Liver (tissue), 9 donors: Measurements from ENCODE around the gene LRPPRC. TPM values are rescaled to one million over a fixed set of nuclear protein-coding genes. Genes with fewer than 3 reads are reported as not detected.

Experiments
- DNase-seq: peaks from one replicate; pipeline ENCODE4 v3.0.0-alpha.2; 2017; ENCODE audit warnings: low spot score
- H3K27ac ChIP-seq, 2 donors: one replicate each; pipeline ENCODE4 v1.7.0; 2013; ENCODE audit warnings: inconsistent platforms in 2 of 2, low read length in 2 of 2, control low read depth in 1 of 2, low read depth in 1 of 2, mild to moderate bottlenecking in 1 of 2
- H3K27me3 ChIP-seq, 4 donors: one replicate each; pipeline versions ENCODE4 v1.6.1 to v1.7.0; 2013; ENCODE audit warnings: low read length in 3 of 4, inconsistent platforms in 1 of 4, mild to moderate bottlenecking in 1 of 4, moderate library complexity in 1 of 4; ENCODE audit not compliant: control insufficient read depth in 4 of 4, insufficient read depth in 4 of 4
- H3K36me3 ChIP-seq, 4 donors: one replicate each; pipeline versions ENCODE4 v1.6.1 to v1.7.0; 2013; ENCODE audit warnings: low read length in 3 of 4, mild to moderate bottlenecking in 3 of 4, low read depth in 1 of 4, moderate library complexity in 1 of 4; ENCODE audit not compliant: control insufficient read depth in 4 of 4, insufficient read depth in 3 of 4
- H3K4me1 ChIP-seq, 4 donors: one replicate each; pipeline versions ENCODE4 v1.6.1 to v1.7.0; 2013; ENCODE audit warnings: low read length in 3 of 4, mild to moderate bottlenecking in 3 of 4, moderate library complexity in 1 of 4; ENCODE audit not compliant: control insufficient read depth in 4 of 4, insufficient read depth in 4 of 4
- H3K4me3 ChIP-seq, 3 donors: one replicate each; pipeline versions ENCODE4 v1.6.1 to v1.7.0; 2013; ENCODE audit warnings: low read length in 3 of 3, control low read depth in 1 of 3, low read depth in 1 of 3, mild to moderate bottlenecking in 1 of 3
- H3K9ac ChIP-seq, 2 donors: one replicate each; pipeline ENCODE4 v1.7.0; 2013; ENCODE audit warnings: low read length in 2 of 2, mild to moderate bottlenecking in 2 of 2, moderate library complexity in 2 of 2, control low read depth in 1 of 2, low read depth in 1 of 2
- H3K9me3 ChIP-seq, 4 donors: one replicate each; pipeline versions ENCODE4 v1.6.1 to v1.7.0; 2013; ENCODE audit warnings: low read length in 3 of 4; ENCODE audit not compliant: control insufficient read depth in 4 of 4
- CTCF ChIP-seq: fragments of 150-350 bp; IDR thresholded peaks from 2 replicates; pipeline ENCODE4 v1.5.1; 2017; ENCODE audit warnings: improper control_type of control experiment, low read depth, low read length; ENCODE audit not compliant: missing input control
- EGR1 ChIP-seq, 2 donors: IDR thresholded peaks; 2 replicates each; pipeline ENCODE4 v1.6.1; 2016 to 2018; ENCODE audit warnings: antibody characterized with exemption in 2 of 2, low read depth in 2 of 2
- FOXA1 ChIP-seq: IDR thresholded peaks from 2 replicates; pipeline ENCODE4 v1.6.1; 2016; ENCODE audit warnings: antibody characterized with exemption
- HNF4G ChIP-seq: IDR thresholded peaks from 2 replicates; pipeline ENCODE4 v1.6.1; 2016; ENCODE audit warnings: antibody characterized with exemption
- JUND ChIP-seq, 2 donors: IDR thresholded peaks; 2 replicates each; pipeline ENCODE4 v1.6.1; 2016; ENCODE audit warnings: antibody characterized with exemption in 2 of 2
- NR2F2 ChIP-seq: IDR thresholded peaks from 2 replicates; pipeline ENCODE4 v1.6.1; 2016; ENCODE audit warnings: antibody characterized with exemption
- SP1 ChIP-seq: IDR thresholded peaks from 2 replicates; pipeline ENCODE4 v1.6.1; 2018; ENCODE audit warnings: antibody characterized with exemption, mild to moderate bottlenecking
- TAF1 ChIP-seq: conservative IDR thresholded peaks from 2 replicates; pipeline ENCODE4 v1.6.1; 2016; ENCODE audit warnings: antibody characterized with exemption, mild to moderate bottlenecking
- ZBTB33 ChIP-seq: IDR thresholded peaks from 2 replicates; pipeline ENCODE4 v1.6.1; 2016; ENCODE audit warnings: antibody characterized with exemption
- WGBS: extraction: QIAGEN DNeasy Blood & Tissue Kit; methylation state at CpG from one replicate; pipeline ENCODE4 v1.1.7; 2013; 5-methylcytosine and 5-hydroxymethylcytosine counted together
- polyA plus RNA-seq, 2 donors: library from polyadenylated mRNA; stranded (reverse) in 1 of 2; unstranded in 1 of 2; fragments of 200-250 nt in 1 of 2; fragments of >200 nt in 1 of 2; fragmentation: Nextera tagmentation in 1 of 2; extraction: Ambion mirVana in 1 of 2; gene quantifications; one replicate each; pipeline versions ENCODE4 v1.2.1 to v1.2.3, GENCODE V29; 2013 to 2015
- total RNA-seq, 2 donors: library from RNA; depleted of rRNA; stranded (reverse); fragments of >200 nt; gene quantifications; one replicate each; pipeline ENCODE4 v1.2.3, GENCODE V29; 2014
- TF ChIP-seq, protein P1 (sequence below): IDR thresholded peaks from 2 replicates; pipeline ENCODE4 v1.6.1; 2016; ENCODE audit warnings: antibody characterized with exemption, mild to moderate bottlenecking
- donor health status: healthy.
- donor health status: healthy.
- donor health status: healthy.
- donor health status: healthy.
- donor health status: healthy.

Gene LRPPRC
- total and polyA plus RNA-seq, 4 donors: 24.5 to 62.3 (median 34.4) TPM

GRCh38 chr2:43977677-43978375 lies 18.0 kb downstream of the LRPPRC start:
- Histone ChIP-seq H3K27ac (no peak overlapping the region), H3K9me3 (no peaks in the 10 kb centered on the region), H3K9ac (no peak overlapping the region), H3K36me3 (peaks cover 2 to 53% (median 47%) of the 10 kb centered on the region in 4 donors), H3K27me3 (no peaks in the 10 kb centered on the region), H3K4me3 (no peak overlapping the region), H3K4me1 (no peaks in the 10 kb centered on the region)
- no peak for DNase-seq
- no peak for TF ChIP-seq CTCF
- TF ChIP-seq NR2F2: no peak

- DNase-seq: no peak
- H3K36me3 ChIP-seq: peaks cover 8 to 66% (median 35%) of the 10 kb centered on the region in 4 donors
- no peaks in the 10 kb centered on the region for H3K27me3 ChIP-seq
- H3K9ac ChIP-seq: no peak overlapping the region
- TF ChIP-seq ZBTB33 (no peak), TAF1 (no peak), JUND (IDR thresholded peaks at IDR 0.05) (no peak), FOXA1 (no peak)
- no peaks in the 10 kb centered on the region for H3K4me1 ChIP-seq
- no peak overlapping the region for H3K4me3 ChIP-seq
- H3K9me3 ChIP-seq: no peaks in the 10 kb centered on the region
- H3K27ac ChIP-seq: no peak overlapping the region
Observed at GRCh38 chr2:43960921-43961320, 34.9 kb downstream of the LRPPRC start.

DNA sequence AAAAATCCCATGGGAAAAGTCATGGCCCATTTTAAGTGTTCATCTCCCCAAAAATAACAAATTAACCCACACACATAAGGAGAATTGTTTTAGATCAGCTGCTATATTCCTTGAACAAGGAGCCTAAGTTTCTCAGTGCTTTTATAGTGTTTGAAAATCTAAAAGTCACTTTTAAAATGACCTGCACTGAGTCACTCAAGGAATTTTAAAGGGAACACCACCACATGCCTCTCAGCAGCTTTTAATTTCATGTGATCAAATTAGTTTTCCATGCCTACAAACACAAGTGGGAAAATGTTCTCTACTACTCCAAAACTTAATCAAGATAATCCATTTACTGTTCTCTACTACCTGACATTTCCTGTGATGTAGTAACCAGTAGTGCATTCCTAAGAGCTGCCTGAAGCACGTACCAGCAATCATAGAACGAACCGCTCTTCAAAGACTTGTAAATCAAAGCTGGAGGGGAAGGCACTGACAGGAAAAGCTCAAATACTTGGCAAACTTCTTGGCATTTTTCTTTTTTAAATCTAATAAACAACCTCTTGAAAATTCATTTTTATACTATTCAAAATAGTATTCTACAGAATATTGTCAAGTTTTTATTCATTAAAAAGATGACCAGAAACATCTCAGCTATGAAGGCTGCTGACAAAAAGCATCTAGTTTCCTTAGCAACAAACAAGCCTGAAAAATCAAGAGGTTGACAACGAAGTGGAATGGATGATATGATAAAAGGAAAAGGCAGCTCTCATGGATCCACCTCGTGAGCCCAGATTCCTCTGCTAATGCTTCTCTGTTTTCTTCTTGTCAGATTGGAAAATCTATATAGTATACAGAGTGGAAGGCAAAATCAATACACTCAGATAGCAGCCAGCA lies 37.2 kb downstream of the LRPPRC start:
- Histone ChIP-seq H3K27me3 (no peaks in the 10 kb centered on the region), H3K36me3 (peaks cover 8 to 77% (median 42%) of the 10 kb centered on the region in 4 donors), H3K9ac (no peak overlapping the region), H3K9me3 (no peaks in the 10 kb centered on the region), H3K4me3 (no peak overlapping the region), H3K27ac (no peak overlapping the region), H3K4me1 (no peaks in the 10 kb centered on the region)
- no peak for DNase-seq
- TF ChIP-seq HNF4G (no peak), SP1 (no peak), EGR1 (IDR thresholded peaks at IDR 0.05; ENCODE audit: low read depth in 2 of 2) (no peak), JUND (IDR thresholded peaks at IDR 0.05) (no peak)
- TF ChIP-seq, protein P1, sequence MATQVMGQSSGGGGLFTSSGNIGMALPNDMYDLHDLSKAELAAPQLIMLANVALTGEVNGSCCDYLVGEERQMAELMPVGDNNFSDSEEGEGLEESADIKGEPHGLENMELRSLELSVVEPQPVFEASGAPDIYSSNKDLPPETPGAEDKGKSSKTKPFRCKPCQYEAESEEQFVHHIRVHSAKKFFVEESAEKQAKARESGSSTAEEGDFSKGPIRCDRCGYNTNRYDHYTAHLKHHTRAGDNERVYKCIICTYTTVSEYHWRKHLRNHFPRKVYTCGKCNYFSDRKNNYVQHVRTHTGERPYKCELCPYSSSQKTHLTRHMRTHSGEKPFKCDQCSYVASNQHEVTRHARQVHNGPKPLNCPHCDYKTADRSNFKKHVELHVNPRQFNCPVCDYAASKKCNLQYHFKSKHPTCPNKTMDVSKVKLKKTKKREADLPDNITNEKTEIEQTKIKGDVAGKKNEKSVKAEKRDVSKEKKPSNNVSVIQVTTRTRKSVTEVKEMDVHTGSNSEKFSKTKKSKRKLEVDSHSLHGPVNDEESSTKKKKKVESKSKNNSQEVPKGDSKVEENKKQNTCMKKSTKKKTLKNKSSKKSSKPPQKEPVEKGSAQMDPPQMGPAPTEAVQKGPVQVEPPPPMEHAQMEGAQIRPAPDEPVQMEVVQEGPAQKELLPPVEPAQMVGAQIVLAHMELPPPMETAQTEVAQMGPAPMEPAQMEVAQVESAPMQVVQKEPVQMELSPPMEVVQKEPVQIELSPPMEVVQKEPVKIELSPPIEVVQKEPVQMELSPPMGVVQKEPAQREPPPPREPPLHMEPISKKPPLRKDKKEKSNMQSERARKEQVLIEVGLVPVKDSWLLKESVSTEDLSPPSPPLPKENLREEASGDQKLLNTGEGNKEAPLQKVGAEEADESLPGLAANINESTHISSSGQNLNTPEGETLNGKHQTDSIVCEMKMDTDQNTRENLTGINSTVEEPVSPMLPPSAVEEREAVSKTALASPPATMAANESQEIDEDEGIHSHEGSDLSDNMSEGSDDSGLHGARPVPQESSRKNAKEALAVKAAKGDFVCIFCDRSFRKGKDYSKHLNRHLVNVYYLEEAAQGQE: no peak
- 92% methylated on average over 5 of the region's 5 CpGs for WGBS
